CD14-positive monocyte (primary cell): ENCODE data around the gene USP46. TPM values are rescaled to one million over a fixed set of nuclear protein-coding genes. Genes with fewer than 3 reads are reported as not detected.

Source experiments
- DNase-seq, 3 donors: peaks; one replicate each; pipeline ENCODE4 v3.0.0-alpha.2; 2011 to 2022
- H2AFZ ChIP-seq: 2 replicates; pipeline ENCODE4 v1.6.0; 2012; ENCODE audit warnings: mild to moderate bottlenecking, low read depth, low read length, inconsistent platforms; ENCODE audit not compliant: insufficient read depth, poor library complexity, severe bottlenecking
- H3K27ac ChIP-seq, 2 donors: 1 replicate in 1 of 2; 2 replicates in 1 of 2; pipeline ENCODE4 v1.5.1; 2012 to 2013; ENCODE audit warnings: low read length in 2 of 2, control low read depth in 1 of 2, inconsistent platforms in 1 of 2, low read depth in 1 of 2, mild to moderate bottlenecking in 1 of 2
- H3K27me3 ChIP-seq, 2 donors: one replicate each; pipeline versions ENCODE4 v1.6.0 to v1.6.1; 2011 to 2013; ENCODE audit warnings: low read length in 2 of 2; ENCODE audit not compliant: control insufficient read depth in 2 of 2, insufficient read depth in 2 of 2
- H3K36me3 ChIP-seq, 2 donors: replicated peaks in 1 of 2; 1 replicate in 1 of 2; 2 replicates in 1 of 2; pipeline versions ENCODE4 v1.5.1 to v1.6.1; 2012 to 2013; ENCODE audit warnings: low read length in 2 of 2, control low read depth in 1 of 2, inconsistent platforms in 1 of 2, mild to moderate bottlenecking in 1 of 2; ENCODE audit not compliant: insufficient read depth in 2 of 2, control insufficient read depth in 1 of 2
- H3K4me1 ChIP-seq, 2 donors: 1 replicate in 1 of 2; 2 replicates in 1 of 2; pipeline versions ENCODE4 v1.5.1 to v1.6.1; 2012 to 2013; ENCODE audit warnings: low read length in 2 of 2, control low read depth in 1 of 2, inconsistent platforms in 1 of 2, mild to moderate bottlenecking in 1 of 2, moderate library complexity in 1 of 2; ENCODE audit not compliant: insufficient read depth in 2 of 2, control insufficient read depth in 1 of 2
- H3K4me2 ChIP-seq: replicated peaks from 2 replicates; pipeline ENCODE3; 2012; ENCODE audit warnings: low read length, moderate library complexity, mild to moderate bottlenecking; ENCODE audit not compliant: poor library complexity, severe bottlenecking; ENCODE audit errors: extremely low read depth
- H3K4me3 ChIP-seq, 3 experiments: fragments of 200-600 bp in 1 of 3; sonication (generic) in 1 of 3; replicated peaks in 1 of 3; 1 replicate in 2 of 3; 2 replicates in 1 of 3; pipeline ENCODE4 v1.5.1; 2011 to 2013; ENCODE audit warnings: low read length in 3 of 3, mild to moderate bottlenecking in 3 of 3, control low read depth in 2 of 3, low read depth in 2 of 3, inconsistent platforms in 1 of 3, moderate library complexity in 1 of 3
- H3K79me2 ChIP-seq: 2 replicates; pipeline ENCODE4 v1.6.0; 2012; ENCODE audit warnings: mild to moderate bottlenecking, control low read depth, inconsistent platforms, low read length, moderate library complexity; ENCODE audit not compliant: insufficient read depth
- H3K9ac ChIP-seq: 2 replicates; pipeline ENCODE4 v1.6.0; 2017; ENCODE audit warnings: low read length, mild to moderate bottlenecking; ENCODE audit not compliant: insufficient read depth, poor library complexity, severe bottlenecking
- H3K9me3 ChIP-seq, 2 donors: replicated peaks in 1 of 2; 1 replicate in 1 of 2; 2 replicates in 1 of 2; pipeline versions ENCODE4 v1.5.1 to v1.6.1; 2012 to 2013; ENCODE audit warnings: low read length in 2 of 2, control low read depth in 1 of 2; ENCODE audit not compliant: control insufficient read depth in 1 of 2, insufficient read depth in 1 of 2
- H4K20me1 ChIP-seq: 2 replicates; pipeline ENCODE4 v1.6.0; 2012; ENCODE audit warnings: mild to moderate bottlenecking, low read length, control low read depth, moderate library complexity; ENCODE audit not compliant: insufficient read depth
- H3K27ac Mint-ChIP-seq, 7 donors: one replicate each; pipeline ENCODE4 v1.8.0; 2020; ENCODE audit warnings: mild to moderate bottlenecking in 7 of 7, mixed read lengths in 7 of 7, moderate library complexity in 6 of 7, inconsistent platforms in 2 of 7
- H3K27me3 Mint-ChIP-seq, 3 donors: one replicate each; pipeline ENCODE4 v1.8.0; 2021 to 2022; ENCODE audit warnings: low read depth in 3 of 3, mild to moderate bottlenecking in 3 of 3, mixed read lengths in 3 of 3, moderate library complexity in 3 of 3, inconsistent platforms in 1 of 3
- H3K36me3 Mint-ChIP-seq, 2 donors: one replicate each; pipeline ENCODE4 v1.8.0; 2020; ENCODE audit warnings: mixed read lengths in 2 of 2, inconsistent platforms in 1 of 2, mild to moderate bottlenecking in 1 of 2
- H3K4me1 Mint-ChIP-seq: one replicate; pipeline ENCODE4 v1.8.0; 2020; ENCODE audit warnings: mild to moderate bottlenecking, mixed read lengths
- H3K4me3 Mint-ChIP-seq, 2 donors: one replicate each; pipeline ENCODE4 v1.8.0; 2020; ENCODE audit warnings: mild to moderate bottlenecking in 2 of 2, mixed read lengths in 2 of 2, moderate library complexity in 1 of 2
- H3K9me3 Mint-ChIP-seq, 7 donors: one replicate each; pipeline ENCODE4 v1.8.0; 2020 to 2022; ENCODE audit warnings: mixed read lengths in 7 of 7, mild to moderate bottlenecking in 6 of 7, moderate library complexity in 6 of 7, inconsistent platforms in 2 of 7
- WGBS: methylation state at CpG from one replicate; pipeline ENCODE4 v1.1.5; 2013; ENCODE audit warnings: missing lambda C conversion rate; ENCODE audit not compliant: insufficient coverage; 5-methylcytosine and 5-hydroxymethylcytosine counted together
- intact Hi-C, 2 donors: fragments of 100-400 bp; cut with micrococcal nuclease; formaldehyde crosslinking; loops; one replicate each; pipeline versions ENCODE4 v1.15.0 to v1.15.1; 2023
- polyA plus RNA-seq, 3 donors: library from polyadenylated mRNA; depleted of rRNA in 1 of 3; unstranded in 2 of 3; stranded (reverse) in 1 of 3; fragments of 300-500 nt in 2 of 3; fragments of >200 nt in 1 of 3; fragmentation: Illumina TruSeq in 2 of 3; gene quantifications; 1 replicate in 2 of 3; 2 replicates in 1 of 3; pipeline ENCODE4 v1.2.3, GENCODE V29; 2012 to 2021
- TF ChIP-seq, protein P1 (sequence below): fragments of 200-600 bp; IDR thresholded peaks from one replicate; pipeline ENCODE4 v1.8.0; 2022; ENCODE audit warnings: antibody characterized with exemption, mild to moderate bottlenecking

Gene USP46
- polyA plus RNA-seq, 3 donors = 2.3 to 3.9 (median 2.7) TPM

- Histone ChIP-seq H4K20me1 (no peaks in the 10 kb centered on the region), H3K9ac (no peak overlapping the region), H3K36me3 (no peaks in the 10 kb centered on the region), H3K27me3 (no peaks in the 10 kb centered on the region), H3K9me3 (no peaks in the 10 kb centered on the region), H3K4me1 (no peaks in the 10 kb centered on the region), H3K27ac (no peak overlapping the region), H3K4me2 (no peak overlapping the region), H3K4me3 (no peak overlapping the region), H3K79me2 (no peaks in the 10 kb centered on the region), H2AFZ (no peak overlapping the region)
- Mint-ChIP-seq H3K9me3 (peaks cover 0 to 7% (median 2%) of the 10 kb centered on the region in 7 donors), H3K4me3 (no peak overlapping the region), H3K4me1 (no peaks in the 10 kb centered on the region), H3K27ac (no peak overlapping the region), H3K36me3 (no peaks in the 10 kb centered on the region), H3K27me3 (peaks cover 2 to 7% (median 3%) of the 10 kb centered on the region in 3 donors)
- no CpG with 5 or more reads among the region's 5 CpGs for WGBS
- TF ChIP-seq, protein P1, sequence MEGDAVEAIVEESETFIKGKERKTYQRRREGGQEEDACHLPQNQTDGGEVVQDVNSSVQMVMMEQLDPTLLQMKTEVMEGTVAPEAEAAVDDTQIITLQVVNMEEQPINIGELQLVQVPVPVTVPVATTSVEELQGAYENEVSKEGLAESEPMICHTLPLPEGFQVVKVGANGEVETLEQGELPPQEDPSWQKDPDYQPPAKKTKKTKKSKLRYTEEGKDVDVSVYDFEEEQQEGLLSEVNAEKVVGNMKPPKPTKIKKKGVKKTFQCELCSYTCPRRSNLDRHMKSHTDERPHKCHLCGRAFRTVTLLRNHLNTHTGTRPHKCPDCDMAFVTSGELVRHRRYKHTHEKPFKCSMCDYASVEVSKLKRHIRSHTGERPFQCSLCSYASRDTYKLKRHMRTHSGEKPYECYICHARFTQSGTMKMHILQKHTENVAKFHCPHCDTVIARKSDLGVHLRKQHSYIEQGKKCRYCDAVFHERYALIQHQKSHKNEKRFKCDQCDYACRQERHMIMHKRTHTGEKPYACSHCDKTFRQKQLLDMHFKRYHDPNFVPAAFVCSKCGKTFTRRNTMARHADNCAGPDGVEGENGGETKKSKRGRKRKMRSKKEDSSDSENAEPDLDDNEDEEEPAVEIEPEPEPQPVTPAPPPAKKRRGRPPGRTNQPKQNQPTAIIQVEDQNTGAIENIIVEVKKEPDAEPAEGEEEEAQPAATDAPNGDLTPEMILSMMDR = no peak
- intact Hi-C loops = no loop called here
- no peak for DNase-seq
These were observed 85.1 kb downstream of the USP46 start for GRCh38 chr4:52574036-52574435.

DNA sequence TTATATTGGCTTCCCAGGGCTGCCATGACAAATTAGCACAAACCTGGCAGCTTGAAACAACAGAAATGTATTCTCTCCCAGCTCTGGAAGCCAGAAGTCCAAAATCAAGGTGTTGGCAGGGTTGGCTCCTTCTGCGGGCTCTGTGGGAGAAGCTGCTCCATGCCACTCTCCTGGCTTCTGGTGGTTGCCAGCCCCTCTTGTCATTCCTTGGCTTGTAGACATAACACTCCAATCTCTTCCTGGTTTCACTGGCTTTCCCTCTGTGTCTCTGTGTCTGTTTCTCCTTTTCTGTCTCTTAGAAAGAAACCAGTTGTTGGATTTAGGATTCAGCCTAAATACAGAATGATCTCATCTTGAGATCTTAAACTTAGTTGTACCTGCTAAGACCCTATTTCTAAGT, 85.5 kb downstream of the USP46 start:
- H3K27me3 ChIP-seq = no peaks in the 10 kb centered on the region
- H3K4me2 ChIP-seq = no peak overlapping the region
- no peaks in the 10 kb centered on the region for H3K79me2 ChIP-seq
- Mint-ChIP-seq H3K27ac (no peak overlapping the region), H3K4me3 (no peak overlapping the region), H3K9me3 (peaks cover 0 to 7% (median 2%) of the 10 kb centered on the region in 7 donors), H3K27me3 (peaks cover 2 to 7% (median 3%) of the 10 kb centered on the region in 3 donors), H3K4me1 (no peaks in the 10 kb centered on the region), H3K36me3 (no peaks in the 10 kb centered on the region)
- no peak for DNase-seq
- intact Hi-C loops = no loop called here
- H3K36me3 ChIP-seq = no peaks in the 10 kb centered on the region
- no peak overlapping the region for H3K9ac ChIP-seq
- H3K27ac ChIP-seq = no peak overlapping the region
- H3K9me3 ChIP-seq = no peaks in the 10 kb centered on the region
- H3K4me3 ChIP-seq = no peak overlapping the region
- no peaks in the 10 kb centered on the region for H4K20me1 ChIP-seq
- TF ChIP-seq, protein P1 = no peak
- H3K4me1 ChIP-seq = no peaks in the 10 kb centered on the region
- WGBS = 100% methylated on average over 1 of the region's 1 CpG
- no peak overlapping the region for H2AFZ ChIP-seq
